ENCODE measurements around the gene IRAG1.

GRCh38 chr11:10709299-10710086, 15.9 kb upstream of the IRAG1 start:
- no peak for TF ChIP-seq CTCF (IDR thresholded peaks at IDR 0.05)
- no peak for TF ChIP-seq POLR2A (IDR thresholded peaks at IDR 0.05)
